Measurements from ENCODE around the gene NEIL1.

DNA sequence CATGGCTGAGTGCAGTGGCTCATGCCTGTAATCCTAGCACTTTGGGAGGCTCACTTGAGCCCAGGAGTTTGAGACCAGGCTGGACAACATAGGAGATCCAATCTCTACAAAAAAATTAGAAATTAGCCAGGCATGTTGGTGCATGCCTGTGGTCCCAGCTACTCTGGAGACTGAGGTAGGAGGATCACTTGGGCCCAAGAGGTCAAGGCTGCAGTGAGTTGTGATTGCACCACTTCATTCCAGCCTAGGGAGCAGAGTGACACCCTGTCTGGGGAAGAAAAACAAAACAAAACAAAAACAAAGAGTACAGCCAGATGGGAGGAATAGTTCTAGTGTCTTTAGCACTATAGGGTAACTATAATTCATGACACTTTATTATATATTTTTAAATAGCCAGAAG lies 37.1 kb upstream of the NEIL1 start:
- TF ChIP-seq, protein P1, sequence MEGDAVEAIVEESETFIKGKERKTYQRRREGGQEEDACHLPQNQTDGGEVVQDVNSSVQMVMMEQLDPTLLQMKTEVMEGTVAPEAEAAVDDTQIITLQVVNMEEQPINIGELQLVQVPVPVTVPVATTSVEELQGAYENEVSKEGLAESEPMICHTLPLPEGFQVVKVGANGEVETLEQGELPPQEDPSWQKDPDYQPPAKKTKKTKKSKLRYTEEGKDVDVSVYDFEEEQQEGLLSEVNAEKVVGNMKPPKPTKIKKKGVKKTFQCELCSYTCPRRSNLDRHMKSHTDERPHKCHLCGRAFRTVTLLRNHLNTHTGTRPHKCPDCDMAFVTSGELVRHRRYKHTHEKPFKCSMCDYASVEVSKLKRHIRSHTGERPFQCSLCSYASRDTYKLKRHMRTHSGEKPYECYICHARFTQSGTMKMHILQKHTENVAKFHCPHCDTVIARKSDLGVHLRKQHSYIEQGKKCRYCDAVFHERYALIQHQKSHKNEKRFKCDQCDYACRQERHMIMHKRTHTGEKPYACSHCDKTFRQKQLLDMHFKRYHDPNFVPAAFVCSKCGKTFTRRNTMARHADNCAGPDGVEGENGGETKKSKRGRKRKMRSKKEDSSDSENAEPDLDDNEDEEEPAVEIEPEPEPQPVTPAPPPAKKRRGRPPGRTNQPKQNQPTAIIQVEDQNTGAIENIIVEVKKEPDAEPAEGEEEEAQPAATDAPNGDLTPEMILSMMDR (conservative IDR thresholded peaks at IDR 0.05; ENCODE audit: low read length), result no peak
- TF ChIP-seq EZH2phosphoT487 (IDR thresholded peaks at IDR 0.05; ENCODE audit: borderline replicate concordance, low read depth, low read length), result no peak
